NOMO-1 treated with dmso at 0.1 percent for 144 hours (cell line): ENCODE measurements around the gene NKX1-2.

Experiments
- DNase-seq: peaks from one replicate; lab custom pipeline; 2025; ENCODE audit not compliant: unreplicated experiment; lab: John Stamatoyannopoulos, UW

Gene NKX1-2

GRCh38 chr10:124450012-124450782 is at the start of gene NKX1-2:
TSS of gene NKX1-2 (minus strand) at chr10:124450035. CDS start at chr10:124449943, 92 bp downstream.
- no peak for DNase-seq

GRCh38 chr10:124498056-124498455 is 48.2 kb upstream of the NKX1-2 start:
- no peak for DNase-seq

- no peak for DNase-seq
Measured at GRCh38 chr10:124497196-124497881, 47.5 kb upstream of the NKX1-2 start.

- no peak for DNase-seq
Measured at GRCh38 chr10:124496620-124497019, 46.8 kb upstream of the NKX1-2 start.

GRCh38 chr10:124496150-124496549 is 46.3 kb upstream of the NKX1-2 start:
- DNase-seq = no peak

GRCh38 chr10:124495725-124496124 is 45.9 kb upstream of the NKX1-2 start:
- DNase-seq = no peak

- DNase-seq = no peak
Measured at GRCh38 chr10:124495162-124495561, 45.3 kb upstream of the NKX1-2 start.

- DNase-seq = no peak
Measured at GRCh38 chr10:124494046-124494807, 44.4 kb upstream of the NKX1-2 start.

- DNase-seq = peak; percentile 29
Measured at GRCh38 chr10:124493214-124493882, 43.5 kb upstream of the NKX1-2 start.

- DNase-seq = no peak
Measured at GRCh38 chr10:124492266-124492665, 42.4 kb upstream of the NKX1-2 start.

- no peak for DNase-seq
Measured at GRCh38 chr10:124491105-124491504, 41.3 kb upstream of the NKX1-2 start.

- DNase-seq = no peak
Measured at GRCh38 chr10:124486635-124487034, 36.8 kb upstream of the NKX1-2 start.

- no peak for DNase-seq
Measured at GRCh38 chr10:124484661-124485060, 34.8 kb upstream of the NKX1-2 start.

- no peak for DNase-seq
Measured at GRCh38 chr10:124484031-124484430, 34.2 kb upstream of the NKX1-2 start.

- no peak for DNase-seq
Measured at GRCh38 chr10:124482876-124483275, 33.0 kb upstream of the NKX1-2 start.

- DNase-seq = no peak
Measured at GRCh38 chr10:124482236-124482800, 32.5 kb upstream of the NKX1-2 start.

- no peak for DNase-seq
Measured at GRCh38 chr10:124481717-124482116, 31.9 kb upstream of the NKX1-2 start.

- DNase-seq = no peak
Measured at GRCh38 chr10:124480860-124481259, 31.0 kb upstream of the NKX1-2 start.

GRCh38 chr10:124478515-124478914 is 28.7 kb upstream of the NKX1-2 start:
- DNase-seq = no peak

GRCh38 chr10:124477614-124478363 is 28.0 kb upstream of the NKX1-2 start:
- no peak for DNase-seq
